ENCODE results near the gene RAB11FIP3. TPM values are rescaled to one million over a fixed set of nuclear protein-coding genes. Genes with fewer than 3 reads are reported as not detected.

RAB11FIP3 gene
- total and polyA plus RNA-seq, 2 of the 13 experiments (the other 11 are each of a cell fraction or from before 2014, with no cell fraction given): 34.3 to 57.6 TPM

- FAIRE-seq (no peak), DNase-seq (ENCODE audit: low spot score) (no peak), ATAC-seq (no peak)
- Histone ChIP-seq H4K20me1 (ENCODE audit: insufficient read depth, low read length) (no peaks in the 10 kb centered on the region), H3K4me3 (replicated peaks in 1 of 3; ENCODE audit: insufficient read depth in 1 of 3, low read depth in 2 of 3, low read length in 3 of 3) (no peak overlapping the region), H2AFZ (ENCODE audit: low read length) (no peak overlapping the region), H3K36me3 (replicated peaks in 1 of 2; ENCODE audit: control insufficient read depth in 1 of 2, insufficient read depth in 2 of 2, low read length in 2 of 2) (peaks cover 15 to 42% of the 10 kb centered on the region in 2 experiments; a peak in 4 of 5 replicates), H3K4me1 (ENCODE audit: insufficient read depth, low read length) (peaks cover 37% of the 10 kb centered on the region), H3K79me2 (ENCODE audit: insufficient read depth, low read length) (peaks cover 2% of the 10 kb centered on the region), H3K9me3 (ENCODE audit: low read length) (no peaks in the 10 kb centered on the region), H3K9ac (ENCODE audit: insufficient read depth, low read depth, low read length) (no peak overlapping the region), H3K27ac (ENCODE audit: extremely low read length, insufficient read depth, low read length) (peak overlapping the region; percentile 73), H3K4me2 (ENCODE audit: low read depth, low read length) (no peak overlapping the region), H3K27me3 (ENCODE audit: control insufficient read depth in 1 of 2, insufficient read depth in 2 of 2, low read length in 2 of 2) (no peaks in the 10 kb centered on the region)
- CTCF ChIA-PET (ENCODE audit: low intra/inter-chr PET ratio, low total read pairs): no interaction called here
- in situ Hi-C loops (cut with HindIII; ENCODE audit: extremely low pct_ligation_motif_present, low pct_unique_long_range_greater_than_20kb) (no loop called here), intact Hi-C loops (cut with micrococcal nuclease; ENCODE audit: unreplicated experiment) (no loop called here)
- POLR2A ChIA-PET: interaction anchor here (1.5 to 1.6 kb wide), 2 partner anchors 33 to 35 kb away, joined by 5 to 7 read pairs; no protein-coding TSS in a partner anchor
- WGBS (ENCODE audit: low lambda C conversion rate): 98% methylated on average over 25 of the region's 35 CpGs
- BruUV-seq (replicated peaks): no TSS peak
- TF ChIP-seq ZNF839 (CRISPR knock-in tag; IDR thresholded peaks at IDR 0.05; ENCODE audit: borderline replicate concordance) (0 out of 2 replicates have a peak, but pooled peaks have one; percentile 16), ZBTB38 (CRISPR knock-in tag; IDR thresholded peaks at IDR 0.05) (peak; percentile 22; the same call in 1 of the 2 replicates), NONO (IDR thresholded peaks at IDR 0.05) (no peak), NONO (CRISPR knock-in tag; conservative IDR thresholded peaks at IDR 0.05) (0 out of 2 replicates have a peak, but pooled peaks have one; percentile 26), ZNF816 (CRISPR knock-in tag; IDR thresholded peaks at IDR 0.05; ENCODE audit: borderline replicate concordance) (0 out of 2 replicates have a peak, but pooled peaks have one; percentile 7), AGO2 (optimal IDR thresholded peaks at IDR 0.05; ENCODE audit: low read depth, low read length) (peak; percentile 90), MTA1 (CRISPR knock-in tag; IDR thresholded peaks at IDR 0.05; ENCODE audit: borderline replicate concordance) (no peak), TOE1 (CRISPR knock-in tag; IDR thresholded peaks at IDR 0.05) (no peak), ZBTB1 (CRISPR knock-in tag; IDR thresholded peaks at IDR 0.05; ENCODE audit: borderline replicate concordance) (no peak)
- TF ChIP-seq, protein P1, sequence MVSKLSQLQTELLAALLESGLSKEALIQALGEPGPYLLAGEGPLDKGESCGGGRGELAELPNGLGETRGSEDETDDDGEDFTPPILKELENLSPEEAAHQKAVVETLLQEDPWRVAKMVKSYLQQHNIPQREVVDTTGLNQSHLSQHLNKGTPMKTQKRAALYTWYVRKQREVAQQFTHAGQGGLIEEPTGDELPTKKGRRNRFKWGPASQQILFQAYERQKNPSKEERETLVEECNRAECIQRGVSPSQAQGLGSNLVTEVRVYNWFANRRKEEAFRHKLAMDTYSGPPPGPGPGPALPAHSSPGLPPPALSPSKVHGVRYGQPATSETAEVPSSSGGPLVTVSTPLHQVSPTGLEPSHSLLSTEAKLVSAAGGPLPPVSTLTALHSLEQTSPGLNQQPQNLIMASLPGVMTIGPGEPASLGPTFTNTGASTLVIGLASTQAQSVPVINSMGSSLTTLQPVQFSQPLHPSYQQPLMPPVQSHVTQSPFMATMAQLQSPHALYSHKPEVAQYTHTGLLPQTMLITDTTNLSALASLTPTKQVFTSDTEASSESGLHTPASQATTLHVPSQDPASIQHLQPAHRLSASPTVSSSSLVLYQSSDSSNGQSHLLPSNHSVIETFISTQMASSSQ (IDR thresholded peaks at IDR 0.05; ENCODE audit: low read depth): no peak
- TF ChIP-seq, protein P1 (CRISPR knock-in tag; IDR thresholded peaks at IDR 0.05; ENCODE audit: borderline replicate concordance): no peak
These were observed 84.8 kb downstream of the RAB11FIP3 start for GRCh38 chr16:510066-510825.
